ENCODE data around the gene RARRES1.

GRCh38 chr3:158709666-158710083, 22.6 kb downstream of the RARRES1 start:
- no peak for TF ChIP-seq CTCF (IDR thresholded peaks at IDR 0.05)
- no peak for TF ChIP-seq POLR2AphosphoS5 (IDR thresholded peaks at IDR 0.05; ENCODE audit: low read depth, low read length)
- TF ChIP-seq REST (IDR thresholded peaks at IDR 0.05; ENCODE audit: insufficient read depth in 1 of 2, low read depth in 2 of 2, low read length in 1 of 2) = no peak
